Omental fat pad (tissue), 4 donors: ENCODE data around the gene CHST10. TPM values are rescaled to one million over a fixed set of nuclear protein-coding genes. Genes with fewer than 3 reads are reported as not detected.
"Not testable (repeated sequence)": the region's sequence is repeated elsewhere in the genome, so short reads cannot be mapped to it uniquely, and the experiment has no call there.

ENCODE experiments used
- ATAC-seq: fragments of 150-250 bp; one replicate; pipeline ENCODE4 v1.9.1; 2016; ENCODE audit warnings: mild to moderate bottlenecking, moderate library complexity; ENCODE audit not compliant: low FRiP score
- DNase-seq: peaks from one replicate; pipeline ENCODE4 v3.0.0-alpha.2; 2019; ENCODE audit warnings: low spot score
- total RNA-seq, 4 donors: library from RNA; depleted of rRNA; stranded (reverse); fragments of >200 nt; gene quantifications; one replicate each; pipeline ENCODE4 v1.1.0, GENCODE V29; 2016
- TF ChIP-seq, protein P1 (sequence below), 3 donors: fragments of 450-650 bp; IDR thresholded peaks; one replicate each; pipeline ENCODE4 v1.5.1; 2016 to 2017; ENCODE audit warnings: antibody characterized with exemption in 3 of 3, mild to moderate bottlenecking in 3 of 3, moderate library complexity in 2 of 3

Gene CHST10, protein sequence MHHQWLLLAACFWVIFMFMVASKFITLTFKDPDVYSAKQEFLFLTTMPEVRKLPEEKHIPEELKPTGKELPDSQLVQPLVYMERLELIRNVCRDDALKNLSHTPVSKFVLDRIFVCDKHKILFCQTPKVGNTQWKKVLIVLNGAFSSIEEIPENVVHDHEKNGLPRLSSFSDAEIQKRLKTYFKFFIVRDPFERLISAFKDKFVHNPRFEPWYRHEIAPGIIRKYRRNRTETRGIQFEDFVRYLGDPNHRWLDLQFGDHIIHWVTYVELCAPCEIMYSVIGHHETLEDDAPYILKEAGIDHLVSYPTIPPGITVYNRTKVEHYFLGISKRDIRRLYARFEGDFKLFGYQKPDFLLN
- total RNA-seq, result 10 to 100 TPM in 2 of 4 donors, 1 to 10 TPM in 2; 6.9 to 13.2 (median 9.5) TPM

DNA sequence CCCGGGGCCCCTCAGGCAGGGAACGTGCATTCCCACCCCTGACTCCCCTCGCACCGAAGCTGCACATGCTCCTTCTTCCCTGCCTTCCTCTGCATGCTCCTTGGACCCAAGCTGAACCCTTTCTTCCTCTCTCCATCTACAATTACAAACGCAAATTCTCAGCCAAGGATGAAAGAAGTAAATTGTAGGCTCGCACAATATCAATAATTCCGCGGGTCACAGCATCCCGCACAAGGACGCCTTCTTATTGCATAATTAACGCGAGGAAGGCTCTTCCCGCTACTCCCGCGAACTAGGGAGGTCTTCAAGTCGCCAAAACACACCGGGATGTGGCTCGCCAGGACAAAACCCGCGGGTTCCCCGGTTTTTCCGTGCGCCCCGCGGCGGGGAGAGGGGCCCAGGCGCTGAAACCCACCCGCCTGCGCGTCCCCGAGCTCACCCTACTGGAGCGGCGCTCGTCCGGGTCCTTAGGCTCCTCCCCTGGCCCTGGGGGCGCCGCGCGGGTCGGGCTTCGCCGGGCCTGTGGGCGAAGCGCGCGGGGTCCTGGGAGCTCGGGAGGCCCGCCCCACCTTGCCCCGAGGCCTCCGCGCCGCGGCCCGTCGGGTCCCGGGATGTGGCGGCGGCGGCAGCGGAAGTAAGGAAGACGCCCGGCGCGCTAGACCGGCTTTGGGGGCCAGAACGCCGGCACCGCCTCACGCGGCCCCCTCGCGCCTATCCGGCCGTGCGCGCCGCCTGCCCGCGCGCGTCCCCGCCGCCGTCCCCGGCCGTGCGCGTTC, at the start of gene CHST10:
Gene CHST10, minus strand, starts transcription at position 734 of the 776 bp plus-strand sequence. CDS start 10,993 bp downstream, outside the sequence.
- ATAC-seq, result peak; percentile 95
- TF ChIP-seq, protein P1, sequence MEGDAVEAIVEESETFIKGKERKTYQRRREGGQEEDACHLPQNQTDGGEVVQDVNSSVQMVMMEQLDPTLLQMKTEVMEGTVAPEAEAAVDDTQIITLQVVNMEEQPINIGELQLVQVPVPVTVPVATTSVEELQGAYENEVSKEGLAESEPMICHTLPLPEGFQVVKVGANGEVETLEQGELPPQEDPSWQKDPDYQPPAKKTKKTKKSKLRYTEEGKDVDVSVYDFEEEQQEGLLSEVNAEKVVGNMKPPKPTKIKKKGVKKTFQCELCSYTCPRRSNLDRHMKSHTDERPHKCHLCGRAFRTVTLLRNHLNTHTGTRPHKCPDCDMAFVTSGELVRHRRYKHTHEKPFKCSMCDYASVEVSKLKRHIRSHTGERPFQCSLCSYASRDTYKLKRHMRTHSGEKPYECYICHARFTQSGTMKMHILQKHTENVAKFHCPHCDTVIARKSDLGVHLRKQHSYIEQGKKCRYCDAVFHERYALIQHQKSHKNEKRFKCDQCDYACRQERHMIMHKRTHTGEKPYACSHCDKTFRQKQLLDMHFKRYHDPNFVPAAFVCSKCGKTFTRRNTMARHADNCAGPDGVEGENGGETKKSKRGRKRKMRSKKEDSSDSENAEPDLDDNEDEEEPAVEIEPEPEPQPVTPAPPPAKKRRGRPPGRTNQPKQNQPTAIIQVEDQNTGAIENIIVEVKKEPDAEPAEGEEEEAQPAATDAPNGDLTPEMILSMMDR (IDR thresholded peaks at IDR 0.05), result no peak
- DNase-seq, result no peak

DNA sequence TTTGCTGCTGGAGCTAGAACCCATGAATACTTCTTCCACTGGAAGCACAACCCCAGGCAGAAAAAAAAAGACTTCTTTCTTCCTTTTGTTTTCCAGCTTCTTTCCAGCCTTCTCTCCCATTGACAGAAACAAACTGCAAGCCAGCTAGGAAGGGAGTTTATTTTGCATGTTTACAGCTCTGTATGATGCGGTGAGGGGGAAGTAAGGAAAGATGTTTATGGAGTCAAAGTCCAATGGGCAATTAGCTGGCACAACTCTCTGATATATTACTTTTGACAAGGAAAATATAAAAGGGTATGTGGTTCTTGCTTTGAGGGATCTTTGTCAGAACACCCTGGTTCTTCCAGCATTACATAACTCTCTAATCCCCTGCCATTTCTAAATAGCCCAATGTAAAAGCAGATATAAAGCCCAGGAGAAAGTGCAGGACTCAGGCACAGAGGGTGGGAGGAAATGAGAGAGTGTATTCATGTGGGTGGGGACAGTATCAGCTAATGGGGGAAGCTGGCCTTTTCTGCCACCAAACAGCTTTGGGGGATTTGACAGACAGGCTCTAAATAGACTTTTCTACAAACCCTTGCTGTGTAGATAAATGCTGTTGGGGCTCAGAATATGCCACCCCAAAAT, 43.5 kb upstream of the CHST10 start:
- no peak for DNase-seq
- TF ChIP-seq, protein P1 (IDR thresholded peaks at IDR 0.05), result no peak
- ATAC-seq, result no peak

DNA sequence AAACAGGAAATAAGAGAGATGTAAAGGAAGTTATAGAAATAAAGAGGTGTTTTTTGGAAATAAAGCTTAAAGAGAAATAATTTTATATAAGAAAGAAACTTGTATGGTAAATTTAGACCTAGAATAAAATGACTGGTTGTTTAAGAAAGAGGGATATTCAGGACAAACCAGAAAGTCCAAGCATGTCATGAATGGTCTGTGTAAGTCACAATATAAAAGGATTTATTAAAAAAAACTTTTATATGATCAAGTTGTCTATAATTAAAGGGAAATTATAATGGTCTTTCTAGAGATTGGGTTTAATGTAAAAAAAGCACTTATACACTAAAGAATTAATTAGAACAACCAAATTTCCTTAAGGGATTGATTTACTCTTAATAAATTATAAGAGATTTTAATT, 38.9 kb upstream of the CHST10 start:
- DNase-seq, ATAC-seq: not testable (repeated sequence)

DNA sequence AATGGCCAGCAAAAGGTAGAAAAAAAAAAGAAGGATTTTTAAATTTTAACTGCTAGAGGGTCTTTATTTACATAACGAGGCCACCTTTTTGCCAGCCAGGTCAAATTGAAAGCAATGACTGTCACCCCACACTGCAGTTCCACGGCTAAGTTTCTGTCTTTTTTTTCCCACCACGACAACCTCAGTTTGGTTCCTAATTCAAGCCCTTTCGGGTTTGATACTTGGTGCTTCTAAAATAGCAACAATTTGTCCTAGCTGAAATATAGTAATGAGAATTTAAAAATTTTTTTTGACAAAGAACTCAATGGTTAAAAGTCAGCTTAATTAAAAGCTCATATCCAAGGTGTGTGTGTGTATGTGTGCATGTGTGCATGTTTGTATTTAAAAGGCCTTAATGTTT, 36.4 kb upstream of the CHST10 start:
- DNase-seq (no peak), ATAC-seq (no peak)
- TF ChIP-seq, protein P1 (IDR thresholded peaks at IDR 0.05), result no peak

DNA sequence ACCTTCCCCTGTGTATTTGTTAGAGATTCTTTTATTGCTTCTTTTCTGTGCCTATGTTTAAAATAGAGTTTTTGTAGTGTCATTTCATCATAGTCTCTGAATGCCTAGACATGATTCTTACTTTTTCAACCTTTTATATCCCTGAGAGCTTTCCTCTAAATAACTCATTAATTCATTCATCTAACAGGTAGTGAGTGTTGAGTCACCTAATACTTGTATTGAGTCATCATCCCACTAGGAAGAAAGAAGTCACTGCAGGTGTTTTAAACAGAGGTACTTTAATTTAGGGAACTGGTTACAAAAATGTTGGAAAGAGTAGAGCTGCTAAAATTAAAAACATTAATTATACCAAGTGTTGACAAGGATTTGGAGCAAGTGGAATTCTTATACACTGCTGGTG, 34.3 kb upstream of the CHST10 start:
- ATAC-seq, result no peak
- TF ChIP-seq, protein P1 (IDR thresholded peaks at IDR 0.05), result no peak
- DNase-seq, result no peak

DNA sequence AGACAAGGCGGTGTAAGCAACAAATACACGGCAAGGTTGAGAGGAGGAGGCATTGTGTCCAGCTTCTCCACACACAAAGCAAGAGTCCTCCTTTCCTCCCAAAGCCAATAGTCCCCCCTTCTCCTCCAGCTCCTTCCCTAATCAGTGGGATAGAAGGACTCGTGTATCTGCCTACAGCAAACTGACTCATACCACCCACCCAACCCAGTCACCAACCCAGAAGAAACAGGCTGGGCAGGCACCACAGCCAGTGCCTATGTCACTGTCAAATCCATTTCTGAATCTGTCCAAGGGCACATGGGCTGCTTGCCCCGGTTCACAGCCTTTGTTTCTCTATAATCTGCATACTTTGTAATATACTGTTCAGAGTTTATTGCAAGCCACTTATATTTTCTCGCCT, 33.6 kb upstream of the CHST10 start:
- TF ChIP-seq, protein P1 (IDR thresholded peaks at IDR 0.05), result no peak
- DNase-seq (no peak), ATAC-seq (no peak)

DNA sequence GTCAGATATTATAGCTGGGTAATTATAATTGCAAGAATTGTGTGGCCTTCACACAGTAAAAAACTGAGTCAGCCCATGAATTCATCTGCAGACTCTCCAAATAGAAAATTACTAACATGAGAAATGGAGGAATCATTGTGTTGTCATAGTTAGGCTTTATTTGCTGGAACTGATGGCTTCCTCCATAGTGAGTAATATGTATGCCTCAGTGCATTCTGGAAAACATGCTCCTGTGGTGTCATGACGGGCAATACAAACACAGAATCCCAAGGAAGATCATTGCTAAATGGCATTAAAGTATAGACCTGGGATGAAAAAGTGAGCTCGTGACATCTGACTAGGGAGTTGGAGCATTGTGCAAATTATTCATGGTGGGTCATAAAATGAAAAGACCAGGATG, 29.2 kb upstream of the CHST10 start:
- ATAC-seq, result no peak
- DNase-seq, result no peak
- TF ChIP-seq, protein P1 (IDR thresholded peaks at IDR 0.05), result no peak
